Fibroblast of skin of scalp (primary cell): ENCODE results near the gene FNDC3B.
A peak's percentile ranks its signal among the peaks of the same experiment; 100 is the strongest.
"Not testable (repeated sequence)": the region's sequence is repeated elsewhere in the genome, so short reads cannot be mapped to it uniquely, and the experiment has no call there.

Experiments
- DNase-seq: peaks from one replicate; pipeline ENCODE4 v3.0.0-alpha.2; 2013

Gene FNDC3B

GRCh38 chr3:172243376-172243775 is 204.0 kb downstream of the FNDC3B start:
- not testable (repeated sequence) for DNase-seq

- no peak for DNase-seq
Observed at GRCh38 chr3:172244011-172244410, 204.6 kb downstream of the FNDC3B start.

- DNase-seq = no peak
Observed at GRCh38 chr3:172245241-172245640, 205.9 kb downstream of the FNDC3B start.

- DNase-seq = no peak
Observed at GRCh38 chr3:172246107-172246844, 206.9 kb downstream of the FNDC3B start.

GRCh38 chr3:172247525-172248274 is 208.3 kb downstream of the FNDC3B start:
- no peak for DNase-seq

- peak; percentile 60 for DNase-seq
Observed at GRCh38 chr3:172249039-172249438, 209.7 kb downstream of the FNDC3B start.

- DNase-seq = no peak
Observed at GRCh38 chr3:172251211-172251610, 211.8 kb downstream of the FNDC3B start.

GRCh38 chr3:172253200-172253599 is 213.8 kb downstream of the FNDC3B start:
- DNase-seq = no peak

GRCh38 chr3:172254542-172254941 is 215.2 kb downstream of the FNDC3B start:
- DNase-seq = no peak

GRCh38 chr3:172255321-172255720 is 215.9 kb downstream of the FNDC3B start:
- DNase-seq = not testable (repeated sequence)

- DNase-seq = no peak
Observed at GRCh38 chr3:172256101-172256734, 216.8 kb downstream of the FNDC3B start.

GRCh38 chr3:172257648-172258400 is 218.4 kb downstream of the FNDC3B start:
- peak; percentile 79 for DNase-seq

GRCh38 chr3:172258624-172259023 is 219.2 kb downstream of the FNDC3B start:
- DNase-seq = peak; percentile 28

- peak; percentile 50 for DNase-seq
Observed at GRCh38 chr3:172259111-172259541, 219.7 kb downstream of the FNDC3B start.

- peak; percentile 35 for DNase-seq
Observed at GRCh38 chr3:172259726-172260248, 220.4 kb downstream of the FNDC3B start.

- DNase-seq = peak; percentile 50
Observed at GRCh38 chr3:172260381-172260780, 221.0 kb downstream of the FNDC3B start.

GRCh38 chr3:172261054-172261453 is 221.7 kb downstream of the FNDC3B start:
- DNase-seq = no peak

- DNase-seq = no peak
Observed at GRCh38 chr3:172262991-172263608, 223.7 kb downstream of the FNDC3B start.

GRCh38 chr3:172263781-172264486 is 224.6 kb downstream of the FNDC3B start:
- DNase-seq = no peak

GRCh38 chr3:172266103-172266502 is 226.7 kb downstream of the FNDC3B start:
- no peak for DNase-seq

GRCh38 chr3:172268425-172268824 is 229.0 kb downstream of the FNDC3B start:
- DNase-seq = no peak
